Measurements from ENCODE around the gene RSF1. TPM values are rescaled to one million over a fixed set of nuclear protein-coding genes. Genes with fewer than 3 reads are reported as not detected.

RSF1 gene
- total RNA-seq, 4 donors from 2014 or later, result 26.5 to 121 (median 82.3) TPM

DNA sequence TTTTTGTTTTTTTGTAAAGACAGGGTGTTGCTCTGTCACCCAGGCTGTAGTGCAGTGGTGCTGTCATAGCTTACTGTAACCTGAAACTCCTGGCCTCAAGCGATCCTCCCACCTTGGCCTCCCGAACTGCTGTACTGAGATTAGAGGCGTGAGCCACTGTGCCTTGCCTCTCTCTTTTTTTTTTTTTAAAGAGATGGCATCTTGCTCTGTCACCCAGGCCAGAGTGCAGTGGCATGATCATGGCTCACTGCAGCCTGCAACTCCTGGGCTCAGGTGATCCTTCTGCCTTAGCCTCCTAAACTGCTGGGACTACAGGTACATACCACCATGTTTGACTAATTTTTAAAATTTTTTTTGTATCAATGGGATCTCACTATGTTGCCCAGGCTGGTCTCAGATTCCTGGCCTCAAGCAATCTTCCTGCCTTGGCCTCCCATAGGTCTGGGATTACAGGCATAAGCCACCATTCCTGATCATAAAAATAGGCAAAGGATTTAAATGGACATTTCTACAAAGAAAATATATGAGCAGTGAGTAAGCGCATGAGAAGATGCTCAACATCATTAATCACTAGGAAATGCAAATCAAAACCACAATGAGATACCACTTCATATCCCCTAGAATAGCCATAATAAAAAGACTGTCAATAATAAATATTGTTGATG lies 165.6 kb downstream of the RSF1 start:
- no peak for DNase-seq
- H3K4me1 ChIP-seq, result no peaks in the 10 kb centered on the region
- H3K4me3 ChIP-seq, result no peak overlapping the region
- H3K27ac ChIP-seq, result no peak overlapping the region
- intact Hi-C loops (cut with DNase I; ENCODE audit: low total_unique reads), result no loop called here
- no peak for TF ChIP-seq POLR2A (IDR thresholded peaks at IDR 0.05)
- TF ChIP-seq, protein P1, sequence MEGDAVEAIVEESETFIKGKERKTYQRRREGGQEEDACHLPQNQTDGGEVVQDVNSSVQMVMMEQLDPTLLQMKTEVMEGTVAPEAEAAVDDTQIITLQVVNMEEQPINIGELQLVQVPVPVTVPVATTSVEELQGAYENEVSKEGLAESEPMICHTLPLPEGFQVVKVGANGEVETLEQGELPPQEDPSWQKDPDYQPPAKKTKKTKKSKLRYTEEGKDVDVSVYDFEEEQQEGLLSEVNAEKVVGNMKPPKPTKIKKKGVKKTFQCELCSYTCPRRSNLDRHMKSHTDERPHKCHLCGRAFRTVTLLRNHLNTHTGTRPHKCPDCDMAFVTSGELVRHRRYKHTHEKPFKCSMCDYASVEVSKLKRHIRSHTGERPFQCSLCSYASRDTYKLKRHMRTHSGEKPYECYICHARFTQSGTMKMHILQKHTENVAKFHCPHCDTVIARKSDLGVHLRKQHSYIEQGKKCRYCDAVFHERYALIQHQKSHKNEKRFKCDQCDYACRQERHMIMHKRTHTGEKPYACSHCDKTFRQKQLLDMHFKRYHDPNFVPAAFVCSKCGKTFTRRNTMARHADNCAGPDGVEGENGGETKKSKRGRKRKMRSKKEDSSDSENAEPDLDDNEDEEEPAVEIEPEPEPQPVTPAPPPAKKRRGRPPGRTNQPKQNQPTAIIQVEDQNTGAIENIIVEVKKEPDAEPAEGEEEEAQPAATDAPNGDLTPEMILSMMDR (IDR thresholded peaks at IDR 0.05), result no peak
- H3K36me3 ChIP-seq, result no peaks in the 10 kb centered on the region
- no peaks in the 10 kb centered on the region for H3K27me3 ChIP-seq
- H3K9me3 ChIP-seq, result no peaks in the 10 kb centered on the region

DNA sequence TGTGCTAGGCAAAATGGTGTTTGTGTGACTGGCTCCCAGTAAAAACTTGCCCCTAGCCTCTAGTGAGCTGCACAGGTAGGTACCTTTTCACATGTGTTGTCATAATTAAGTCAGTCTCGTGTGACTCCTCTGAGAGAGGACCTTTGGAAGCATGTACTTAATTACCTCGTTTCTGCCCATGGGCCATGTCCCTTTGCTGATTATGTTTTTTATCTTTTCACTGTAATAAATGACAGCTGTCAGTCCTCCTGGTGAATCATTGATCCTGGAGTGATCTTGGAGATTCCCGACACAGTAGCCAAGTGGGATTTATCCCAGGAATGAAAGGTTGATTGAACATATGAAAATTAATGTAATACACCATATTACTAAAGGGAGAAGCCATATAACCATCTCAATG lies 170.4 kb downstream of the RSF1 start:
- intact Hi-C loops (cut with DNase I; ENCODE audit: low total_unique reads), result no loop called here
- Histone ChIP-seq H3K36me3 (no peaks in the 10 kb centered on the region), H3K27ac (no peak overlapping the region), H3K9me3 (no peaks in the 10 kb centered on the region), H3K4me1 (no peaks in the 10 kb centered on the region), H3K27me3 (no peaks in the 10 kb centered on the region), H3K4me3 (no peak overlapping the region)
- no peak for TF ChIP-seq POLR2A (IDR thresholded peaks at IDR 0.05)
- TF ChIP-seq, protein P1 (IDR thresholded peaks at IDR 0.05), result no peak
- DNase-seq, result no peak

DNA sequence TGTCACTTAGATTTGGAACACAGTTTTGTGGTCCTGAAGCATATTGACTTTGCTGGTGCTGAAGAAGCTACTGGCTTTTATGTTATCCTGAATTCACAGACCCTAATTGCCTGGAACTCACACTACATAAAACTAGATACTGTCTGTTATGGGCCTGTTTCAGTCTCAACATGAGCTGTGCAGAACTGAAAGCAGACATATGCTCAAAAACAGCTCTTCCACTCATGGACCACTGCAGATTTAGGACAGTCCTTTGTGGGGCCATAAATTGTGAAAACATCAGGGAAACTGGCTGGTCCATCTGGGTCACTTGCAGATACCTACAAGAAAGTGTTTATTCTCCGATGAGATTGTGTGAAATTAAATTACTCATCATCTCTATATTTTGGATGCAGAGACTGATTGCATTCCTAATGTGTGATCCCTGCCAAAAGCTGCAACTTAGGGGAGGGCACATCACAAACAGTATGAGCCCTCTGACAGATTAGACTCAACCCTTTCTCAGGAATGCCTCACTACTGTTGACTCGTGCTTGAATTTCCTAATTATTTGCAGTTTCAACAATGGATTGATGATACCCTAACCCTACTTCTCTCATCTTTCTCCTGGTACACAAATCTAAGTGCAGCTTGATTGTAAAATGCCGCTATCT lies 172.7 kb downstream of the RSF1 start:
- no peak for TF ChIP-seq POLR2A (IDR thresholded peaks at IDR 0.05)
- TF ChIP-seq, protein P1 (IDR thresholded peaks at IDR 0.05), result no peak
- Histone ChIP-seq H3K9me3 (no peaks in the 10 kb centered on the region), H3K4me1 (no peaks in the 10 kb centered on the region), H3K4me3 (no peak overlapping the region), H3K27me3 (no peaks in the 10 kb centered on the region), H3K27ac (no peak overlapping the region), H3K36me3 (no peaks in the 10 kb centered on the region)
- no peak for DNase-seq
- intact Hi-C loops (cut with DNase I; ENCODE audit: low total_unique reads), result no loop called here

DNA sequence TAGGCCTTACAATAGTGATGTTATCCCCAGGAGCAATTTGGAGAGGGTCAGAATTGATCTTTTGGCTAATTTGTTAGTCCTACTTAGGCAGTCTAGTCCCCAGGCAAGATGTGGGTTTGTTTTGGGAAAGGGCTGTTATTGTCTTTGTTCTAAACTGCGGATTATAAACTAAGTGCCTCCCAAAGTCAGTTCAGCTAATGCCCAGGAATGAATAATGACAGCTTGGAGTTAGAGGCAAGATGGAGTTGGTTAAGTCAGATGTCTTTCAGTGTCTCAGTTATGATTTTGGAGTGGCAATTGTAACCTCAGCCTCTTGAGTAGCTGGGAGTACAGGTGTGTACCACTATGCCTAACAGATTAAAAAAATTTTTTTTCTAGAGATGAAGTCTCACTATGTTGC lies 175.6 kb downstream of the RSF1 start:
- TF ChIP-seq, protein P1 (IDR thresholded peaks at IDR 0.05), result no peak
- TF ChIP-seq POLR2A (IDR thresholded peaks at IDR 0.05), result no peak
- intact Hi-C loops (cut with DNase I; ENCODE audit: low total_unique reads), result no loop called here
- H3K4me3 ChIP-seq, result no peak overlapping the region

DNA sequence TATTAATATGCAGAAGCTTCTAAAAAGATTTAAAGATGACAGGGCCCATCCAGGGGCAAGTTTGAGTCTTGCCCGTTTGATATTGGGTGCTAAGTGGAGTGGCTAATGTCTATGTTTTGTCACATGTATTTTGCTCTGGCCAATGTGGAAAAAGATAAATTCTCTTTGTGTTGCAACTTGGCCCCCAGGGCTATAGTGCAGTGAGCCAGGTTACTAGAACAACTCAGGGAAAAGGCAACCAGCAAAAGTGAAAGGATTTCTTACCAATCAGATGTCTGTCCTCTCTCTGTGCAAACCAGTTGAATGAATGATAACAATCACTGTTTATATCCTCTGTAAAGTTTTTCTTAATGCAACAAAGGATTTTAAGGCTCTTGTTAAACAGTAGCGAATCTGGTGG lies 178.3 kb downstream of the RSF1 start:
- Histone ChIP-seq H3K4me3 (no peak overlapping the region), H3K9me3 (no peaks in the 10 kb centered on the region), H3K36me3 (no peaks in the 10 kb centered on the region), H3K27me3 (no peaks in the 10 kb centered on the region), H3K4me1 (no peaks in the 10 kb centered on the region), H3K27ac (no peak overlapping the region)
- intact Hi-C loops (cut with DNase I; ENCODE audit: low total_unique reads), result no loop called here
- no peak for TF ChIP-seq POLR2A (IDR thresholded peaks at IDR 0.05)
- no peak for DNase-seq

More for the DNA sequence above, 175.6 kb downstream of the RSF1 start:
- Histone ChIP-seq H3K4me1 (no peaks in the 10 kb centered on the region), H3K9me3 (no peaks in the 10 kb centered on the region), H3K27ac (no peak overlapping the region), H3K27me3 (no peaks in the 10 kb centered on the region), H3K36me3 (no peaks in the 10 kb centered on the region)
- no peak for DNase-seq

Data from uterus (tissue), 4 donors.